ENCODE data around the gene AFDN.

GRCh38 chr6:167787896-167788562 lies 38.7 kb upstream of the AFDN start:
- no peak for TF ChIP-seq CTCF (IDR thresholded peaks at IDR 0.05; ENCODE audit: insufficient read depth, low read length, poor library complexity, severe bottlenecking)
- TF ChIP-seq EZH2phosphoT487 (conservative IDR thresholded peaks at IDR 0.05; ENCODE audit: low read length), result no peak

Measured in SU-DHL-6 (cell line).